CD4-positive, alpha-beta T cell treated with Interleukin-10 for 1 hour (primary cell): ENCODE measurements around the gene LDB2.

Experiments used
- DNase-seq: peaks from one replicate; pipeline ENCODE4 v3.0.0-alpha.2; 2020

Gene LDB2

GRCh38 chr4:16745887-16746286, 152.6 kb downstream of the LDB2 start:
- DNase-seq, result no peak

DNA sequence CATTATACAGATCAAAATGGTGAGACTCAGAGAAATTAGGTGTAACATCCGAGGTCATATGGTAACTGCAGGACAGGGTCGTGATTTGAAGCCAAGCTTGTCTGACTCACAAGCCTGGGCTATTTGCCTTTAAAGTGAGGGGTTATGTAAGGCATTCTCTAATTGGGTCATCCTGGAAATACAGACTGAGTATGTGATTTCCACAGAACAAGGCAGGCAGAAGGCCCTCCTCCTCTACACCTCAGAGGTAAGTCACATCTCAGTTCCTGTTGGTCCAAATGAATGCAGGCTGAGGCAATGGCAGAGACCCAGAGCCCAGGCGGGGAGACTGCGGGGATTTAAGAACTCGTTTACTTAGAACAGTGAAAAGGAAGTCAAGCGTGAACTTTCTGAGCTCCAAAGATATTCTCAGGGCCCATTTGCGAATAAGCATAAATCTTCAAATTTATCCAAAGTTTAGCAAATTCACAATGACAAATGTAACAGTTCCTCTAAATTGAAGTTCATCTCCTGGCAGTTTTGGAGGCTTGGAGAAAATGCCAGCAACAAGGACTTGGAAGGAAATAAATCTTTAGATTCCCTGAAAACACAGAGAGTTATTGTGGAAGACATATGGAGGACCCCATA, 153.3 kb downstream of the LDB2 start:
- no peak for DNase-seq

DNA sequence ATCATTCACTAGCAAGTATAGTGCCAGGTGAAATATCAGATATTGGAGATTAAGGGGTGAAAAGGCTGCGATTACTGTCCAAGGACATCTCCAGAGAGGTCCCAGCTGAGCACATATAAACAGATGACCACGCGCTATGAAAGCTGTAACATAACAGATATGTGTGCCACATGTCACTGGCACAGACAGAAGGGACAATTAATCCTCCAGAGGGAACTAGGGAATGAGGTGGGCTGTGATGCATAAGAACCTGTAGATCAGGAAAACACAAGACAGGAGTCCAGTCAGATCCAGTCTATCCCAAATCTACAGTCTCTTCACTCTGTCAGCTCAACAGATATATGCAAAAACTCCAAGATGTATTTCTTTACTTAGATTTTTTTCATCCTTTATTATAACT, 157.2 kb downstream of the LDB2 start:
- no peak for DNase-seq

DNA sequence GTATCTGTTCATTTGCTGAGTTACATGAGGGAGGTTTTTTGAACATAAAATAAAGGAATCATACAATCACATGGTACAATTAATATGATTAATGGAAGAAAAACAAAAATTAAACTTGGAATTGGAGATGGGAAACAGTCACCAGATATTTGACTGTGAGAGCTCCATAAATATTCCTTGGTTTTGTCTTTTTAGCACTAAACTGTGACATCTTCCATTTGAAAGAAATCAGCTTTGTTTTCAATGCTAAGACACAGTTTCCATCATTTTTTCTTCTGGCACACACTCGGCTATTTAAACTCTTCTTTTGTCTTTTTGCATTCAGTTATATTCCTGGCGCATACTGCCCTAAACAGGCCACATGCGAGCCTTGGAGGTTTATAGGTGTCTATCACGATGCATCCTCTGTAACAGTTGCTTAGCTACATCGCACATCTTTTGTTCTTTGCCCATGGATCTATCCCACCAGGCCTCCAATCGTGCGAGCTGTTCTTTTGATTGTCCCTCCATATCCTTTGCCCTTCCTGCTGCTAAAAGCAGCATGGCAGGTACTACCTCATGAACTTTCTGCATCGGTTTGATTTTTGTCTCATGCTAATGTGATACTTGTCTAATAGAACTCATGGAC, 158.3 kb downstream of the LDB2 start:
- no peak for DNase-seq

GRCh38 chr4:16738558-16738957, 159.9 kb downstream of the LDB2 start:
- no peak for DNase-seq

DNA sequence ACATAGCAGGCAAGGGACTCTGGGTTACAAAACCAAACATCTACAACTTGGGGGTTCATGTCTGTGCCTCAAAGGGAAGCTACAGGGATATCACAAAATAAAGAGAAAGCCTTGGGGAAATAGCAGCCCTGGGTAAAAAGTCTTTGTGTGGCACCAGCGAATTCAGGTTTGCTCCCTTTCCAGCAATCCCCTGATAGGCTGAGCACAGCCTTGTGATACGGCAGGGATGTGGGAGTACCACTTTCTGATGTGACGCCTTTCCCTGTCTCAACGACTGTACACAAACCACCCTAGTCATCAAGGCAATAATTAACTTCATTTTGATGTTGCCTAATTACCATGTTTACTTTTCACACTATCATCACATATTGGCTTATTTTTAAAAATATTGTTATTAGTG, 164.9 kb downstream of the LDB2 start:
- no peak for DNase-seq

DNA sequence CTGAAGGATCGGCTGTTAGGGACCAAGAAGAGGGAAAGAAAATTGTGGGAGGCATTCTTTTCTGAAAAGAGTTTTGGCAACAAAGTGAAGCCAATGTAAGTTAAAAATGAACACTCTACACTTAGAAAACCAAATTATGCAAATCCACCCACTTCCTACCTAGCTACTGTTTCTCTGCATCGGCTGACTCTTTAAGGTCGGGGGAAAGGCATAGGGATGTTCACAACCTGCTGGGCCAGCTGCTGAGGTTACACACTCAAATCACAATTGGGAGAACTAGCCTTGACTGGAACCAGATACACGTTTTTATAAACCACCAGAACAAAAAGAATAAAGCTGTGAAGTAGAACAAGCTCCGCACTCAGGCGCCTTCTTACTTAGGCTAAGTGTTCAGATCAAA, 165.7 kb downstream of the LDB2 start:
- no peak for DNase-seq

DNA sequence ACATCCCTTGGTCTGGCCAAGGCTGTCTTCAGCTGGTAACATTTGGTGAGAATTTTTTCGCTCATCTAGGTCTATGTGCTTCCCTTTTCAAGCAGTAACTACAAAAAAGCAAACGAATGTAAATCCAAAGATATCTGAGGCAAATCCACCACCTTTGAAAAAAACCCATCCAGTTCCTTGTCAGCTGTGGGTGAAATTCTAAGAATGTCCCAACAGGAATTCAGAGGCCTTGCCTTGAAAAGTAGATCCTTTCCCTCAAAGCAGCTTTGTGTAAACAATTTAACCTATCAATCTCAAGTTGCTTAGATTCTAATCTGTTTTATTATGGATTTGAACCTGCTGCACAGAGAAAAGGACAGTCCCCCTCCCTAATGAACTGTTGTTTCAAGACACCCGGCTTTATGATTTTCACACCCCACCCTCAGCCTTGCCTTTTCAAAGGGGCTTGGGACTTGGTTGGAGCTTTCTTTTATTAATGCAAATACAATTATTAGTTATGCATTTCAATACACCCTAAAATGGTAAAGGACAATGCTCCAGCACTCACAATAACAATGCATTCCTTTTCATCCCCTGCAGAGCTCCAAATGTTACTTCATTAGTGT, 166.6 kb downstream of the LDB2 start:
- no peak for DNase-seq

DNA sequence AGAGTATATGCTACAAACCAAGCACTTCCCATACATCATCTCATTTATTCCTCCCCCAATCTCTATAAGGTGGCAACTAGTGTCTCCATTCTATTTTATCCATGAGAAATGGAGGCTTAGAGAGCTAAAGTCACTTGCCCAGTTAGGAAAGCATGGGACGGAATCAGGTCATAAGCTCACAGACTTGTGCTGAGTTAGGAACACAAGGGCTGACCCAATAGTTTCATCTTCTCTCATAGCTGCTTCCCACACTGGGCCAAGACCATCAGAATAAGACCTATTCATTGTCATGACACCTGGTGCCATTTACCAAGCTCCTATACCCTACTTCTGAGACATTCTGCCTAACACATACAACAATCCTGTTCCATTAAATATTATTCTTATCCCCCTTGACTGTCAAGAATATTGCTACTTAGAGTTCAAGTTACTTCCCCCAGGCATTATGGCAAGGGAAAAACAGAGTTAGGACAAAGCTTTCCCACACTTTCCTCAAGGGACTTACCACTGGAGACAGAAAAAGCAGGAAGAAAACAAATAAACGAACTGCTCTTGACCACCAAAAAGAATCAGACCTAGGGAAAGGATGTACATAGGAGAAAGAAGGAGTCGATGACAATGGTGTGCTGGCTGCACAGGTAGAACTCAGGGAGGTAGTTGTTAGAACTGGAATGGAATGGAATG, 167.8 kb downstream of the LDB2 start:
- DNase-seq, result no peak

- DNase-seq, result no peak
Measured at GRCh38 chr4:16729336-16729735, 169.1 kb downstream of the LDB2 start.

DNA sequence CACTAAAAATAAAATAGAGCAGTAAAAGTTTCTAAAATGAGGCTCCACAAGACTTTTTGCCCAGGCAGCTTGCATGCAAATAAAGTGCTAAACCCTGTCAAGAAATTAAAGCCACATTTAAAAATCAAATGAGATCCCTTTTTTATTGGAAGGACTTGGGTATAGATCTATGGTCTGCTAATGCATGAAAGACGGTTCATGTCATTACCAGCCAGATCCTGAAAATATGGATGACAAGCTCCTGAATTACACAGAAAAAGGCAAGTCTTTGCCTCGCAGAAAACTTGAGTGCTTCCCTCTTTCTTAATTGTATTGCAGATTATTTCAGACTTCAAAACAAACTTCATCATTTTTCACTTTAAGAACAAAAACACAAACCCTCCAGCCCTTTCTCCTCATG, 169.6 kb downstream of the LDB2 start:
- no peak for DNase-seq

- DNase-seq, result no peak
Measured at GRCh38 chr4:16728111-16728510, 170.3 kb downstream of the LDB2 start.

GRCh38 chr4:16727218-16727617, 171.2 kb downstream of the LDB2 start:
- DNase-seq, result no peak

DNA sequence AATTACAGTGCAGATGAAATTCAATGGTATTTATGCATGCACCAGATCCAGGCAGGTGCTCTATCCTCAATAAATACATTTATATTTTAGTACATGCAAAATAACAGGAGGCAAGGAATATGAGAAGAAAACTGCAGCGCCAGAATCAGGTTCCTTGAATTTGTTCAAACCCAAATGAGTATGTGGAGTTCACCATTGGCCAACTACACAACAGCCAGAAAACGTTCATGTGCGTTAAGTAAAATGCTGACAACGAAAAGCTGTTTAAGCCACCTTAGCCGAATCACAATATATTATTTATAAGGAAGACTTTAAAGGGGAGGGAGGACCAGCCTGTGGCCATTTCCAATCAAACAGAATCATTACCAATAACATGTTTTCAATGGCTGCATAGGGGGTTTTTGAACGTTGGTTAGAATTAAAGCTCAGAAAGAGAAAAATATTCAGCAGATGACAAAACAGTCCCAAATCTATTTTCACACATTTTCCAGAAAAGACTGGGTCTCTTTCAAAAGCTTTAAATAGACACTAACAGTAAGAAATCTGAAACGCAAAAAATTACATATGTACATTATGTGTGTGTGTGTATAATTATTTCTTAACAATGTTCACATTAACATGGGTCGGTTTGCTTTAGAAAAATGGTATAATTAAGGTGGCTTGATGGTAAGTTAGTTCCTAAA, 171.9 kb downstream of the LDB2 start:
- DNase-seq, result no peak

- no peak for DNase-seq
Measured at GRCh38 chr4:16725252-16725651, 173.2 kb downstream of the LDB2 start.

GRCh38 chr4:16722416-16722815, 176.0 kb downstream of the LDB2 start:
- DNase-seq, result no peak

- no peak for DNase-seq
Measured at GRCh38 chr4:16721613-16722291, 176.7 kb downstream of the LDB2 start.

GRCh38 chr4:16720761-16721160, 177.7 kb downstream of the LDB2 start:
- DNase-seq, result no peak

- no peak for DNase-seq
Measured at GRCh38 chr4:16717266-16717970, 181.0 kb downstream of the LDB2 start.

- no peak for DNase-seq
Measured at GRCh38 chr4:16715482-16715881, 183.0 kb downstream of the LDB2 start.

DNA sequence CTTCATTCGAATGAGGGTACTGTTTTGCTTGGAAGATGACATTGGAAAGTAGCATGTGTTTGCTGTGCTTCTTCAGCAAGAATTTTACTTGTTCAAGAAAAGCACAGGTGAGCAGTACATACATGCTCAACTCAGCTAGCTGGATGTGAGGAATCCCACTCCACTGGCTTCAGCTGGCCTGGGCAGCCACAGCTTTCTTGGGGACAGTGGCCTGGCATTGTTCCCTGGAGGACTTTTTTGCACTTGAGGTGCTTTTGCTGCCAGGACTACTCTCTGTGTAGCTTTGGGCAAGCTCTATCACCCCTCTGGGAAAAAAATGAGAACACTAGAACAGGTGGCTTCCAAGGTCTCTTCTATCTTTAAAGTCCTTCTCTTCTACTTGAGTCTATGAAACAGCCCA, 184.3 kb downstream of the LDB2 start:
- no peak for DNase-seq

- DNase-seq, result no peak
Measured at GRCh38 chr4:16713696-16714095, 184.7 kb downstream of the LDB2 start.
